ENCODE data around the gene TOX2.

TOX2 gene

DNA sequence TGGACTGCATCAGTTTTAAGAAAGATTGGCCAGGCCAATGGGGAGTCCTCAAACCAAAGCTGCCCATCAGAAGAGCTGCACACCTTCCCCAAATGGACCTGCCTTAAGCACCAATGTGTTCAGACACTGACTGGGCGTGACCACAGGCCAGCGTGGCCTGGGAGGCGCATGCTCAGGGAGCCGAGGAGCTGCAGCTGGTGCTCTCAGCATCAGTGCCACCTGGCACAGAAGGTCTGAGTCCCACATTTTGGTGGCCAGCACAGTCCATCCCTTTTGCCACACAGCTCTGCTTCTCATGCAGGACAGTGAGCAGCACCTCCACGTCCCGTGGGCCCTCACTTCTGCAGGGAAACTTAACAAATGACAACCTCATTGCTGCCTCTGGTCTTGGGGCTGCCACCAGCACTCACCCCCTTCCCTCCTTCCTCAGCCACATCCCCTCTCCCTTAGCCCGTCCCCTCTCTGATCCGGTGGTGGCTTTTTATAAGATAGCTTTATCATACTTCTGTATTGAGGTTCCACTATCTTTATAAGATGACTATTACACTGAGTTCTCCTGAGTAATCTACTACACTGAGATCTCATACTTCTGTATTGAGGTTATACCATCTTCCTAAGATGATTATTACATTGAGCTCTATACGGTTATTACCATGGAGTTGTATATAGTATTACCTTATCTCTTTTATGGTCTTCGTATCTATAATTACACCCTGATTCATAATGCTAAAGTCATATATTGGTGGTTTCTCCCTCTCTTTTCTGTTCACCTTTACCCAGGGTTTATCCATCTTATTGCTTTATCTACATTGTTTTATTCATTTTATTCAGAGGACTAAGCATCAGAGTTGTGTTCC, 109.1 kb downstream of the TOX2 start:
- DNase-seq, result no peak

DNA sequence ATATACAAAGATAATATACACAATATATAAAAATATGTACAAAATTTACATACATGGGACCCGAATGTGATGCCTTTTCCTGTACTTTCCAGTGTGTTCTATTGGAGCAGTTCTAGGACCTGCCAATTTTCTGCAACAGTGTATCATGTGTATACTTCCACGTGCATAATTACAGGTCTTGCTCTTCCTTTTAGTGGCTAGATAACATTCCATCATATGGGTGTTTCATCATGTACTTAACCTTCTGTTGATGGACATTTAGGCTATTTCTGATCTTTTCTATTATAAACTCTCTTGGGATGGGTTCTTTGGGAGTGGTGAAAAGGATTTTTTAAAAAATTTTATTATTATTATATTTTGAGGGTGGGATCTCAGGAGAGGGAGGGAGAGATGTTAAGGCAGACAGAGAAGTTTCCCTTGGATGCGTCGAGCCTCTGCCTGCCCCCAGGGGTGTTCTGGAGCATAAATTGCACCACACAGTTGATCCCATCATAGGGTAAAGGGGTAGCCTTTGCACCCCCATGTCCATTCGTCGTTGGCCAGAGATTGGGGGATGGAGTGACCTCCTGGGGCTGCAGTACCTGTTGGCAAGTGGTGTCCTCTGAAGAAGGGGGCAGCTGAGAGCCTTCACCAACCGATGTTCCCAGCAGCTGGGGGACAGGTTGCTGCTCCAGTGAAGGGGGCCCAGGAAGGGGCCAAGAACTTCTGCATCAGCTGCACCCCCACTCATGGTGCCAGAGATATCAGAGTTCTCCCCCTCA, 110.3 kb downstream of the TOX2 start:
- DNase-seq, result no peak

DNA sequence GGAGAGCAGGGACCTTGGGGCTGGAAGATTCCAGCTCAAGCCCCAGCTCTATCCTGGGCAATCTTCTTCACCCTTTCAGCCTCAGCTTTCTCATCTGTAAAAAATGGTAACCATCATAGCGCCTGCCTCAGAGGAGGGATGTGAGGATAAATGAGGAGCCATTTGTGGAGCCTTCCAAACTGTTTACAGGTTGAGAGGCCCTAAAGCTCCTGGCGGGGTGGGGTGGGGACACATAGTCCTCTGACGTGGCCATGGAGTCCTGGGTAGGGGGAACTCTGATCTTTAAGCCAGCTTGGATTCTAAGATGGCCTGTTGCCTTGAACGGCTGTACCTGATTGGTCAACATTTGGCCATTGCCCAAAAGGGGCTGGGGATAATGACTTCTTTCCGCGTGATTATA, 111.1 kb downstream of the TOX2 start:
- DNase-seq, result no peak

DNA sequence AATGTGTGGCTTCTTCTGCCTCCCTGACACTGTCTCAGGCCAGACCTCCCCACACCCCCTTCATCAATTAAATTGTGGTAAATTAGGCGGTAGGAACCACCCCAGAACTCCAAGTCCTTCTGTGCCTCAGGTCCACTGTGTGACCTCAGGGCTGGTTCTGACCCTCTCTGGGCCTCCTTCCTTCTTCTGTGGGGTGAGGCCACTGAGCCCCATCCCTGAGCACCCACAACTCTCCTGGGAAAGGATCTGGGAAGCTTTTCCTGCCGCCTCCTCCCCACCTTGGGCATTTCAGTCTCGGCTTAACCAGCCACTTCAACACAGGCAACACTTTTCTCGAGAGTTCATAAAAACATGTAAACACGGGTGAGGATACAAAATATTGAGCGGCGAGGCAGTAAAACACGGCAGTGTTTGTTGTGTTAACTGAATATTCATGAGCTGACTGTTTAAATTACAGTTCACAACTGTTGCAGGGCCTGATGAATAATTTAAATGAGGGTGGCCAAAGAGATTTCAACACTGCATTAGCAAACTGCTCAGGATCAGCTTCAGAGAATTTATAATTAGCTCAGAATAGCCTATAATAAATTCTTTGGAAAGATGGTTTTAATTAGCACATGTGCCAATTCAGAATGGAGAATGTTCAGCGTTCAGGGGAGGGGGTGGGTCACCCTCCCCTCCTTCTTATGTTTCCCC, 112.1 kb downstream of the TOX2 start:
- DNase-seq, result no peak

DNA sequence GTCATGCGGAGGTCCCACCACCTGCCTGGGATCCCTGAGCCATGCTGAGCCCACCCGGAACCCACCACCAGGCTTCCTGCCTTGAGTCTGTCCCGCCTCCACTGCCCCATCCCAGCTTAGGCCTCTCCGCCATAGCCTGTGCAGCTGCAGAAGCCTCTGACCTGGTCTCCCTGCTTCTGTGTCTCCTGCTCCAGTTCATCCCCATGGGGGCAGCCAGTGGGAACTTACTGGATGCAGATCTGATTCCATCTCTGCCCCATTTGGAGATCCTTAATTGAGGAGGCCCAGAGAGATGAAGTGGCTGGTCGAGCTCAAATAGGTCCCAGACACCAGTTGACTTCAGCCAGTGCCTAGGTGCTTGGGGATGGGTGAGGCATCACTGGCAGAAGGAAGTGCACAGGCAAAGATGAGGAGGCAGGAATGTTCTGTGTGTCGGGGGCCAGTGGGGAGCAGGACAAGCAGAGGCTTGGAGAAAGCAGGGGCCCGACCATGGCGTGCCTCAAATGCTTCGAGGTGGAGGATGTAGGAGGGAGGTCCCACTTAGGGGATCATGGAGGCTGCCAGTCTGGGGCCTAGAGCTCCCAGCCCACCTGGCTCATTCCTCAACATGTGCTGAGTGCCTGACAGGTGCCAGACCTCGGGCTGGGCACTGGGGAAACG, 112.8 kb downstream of the TOX2 start:
- DNase-seq, result no peak

DNA sequence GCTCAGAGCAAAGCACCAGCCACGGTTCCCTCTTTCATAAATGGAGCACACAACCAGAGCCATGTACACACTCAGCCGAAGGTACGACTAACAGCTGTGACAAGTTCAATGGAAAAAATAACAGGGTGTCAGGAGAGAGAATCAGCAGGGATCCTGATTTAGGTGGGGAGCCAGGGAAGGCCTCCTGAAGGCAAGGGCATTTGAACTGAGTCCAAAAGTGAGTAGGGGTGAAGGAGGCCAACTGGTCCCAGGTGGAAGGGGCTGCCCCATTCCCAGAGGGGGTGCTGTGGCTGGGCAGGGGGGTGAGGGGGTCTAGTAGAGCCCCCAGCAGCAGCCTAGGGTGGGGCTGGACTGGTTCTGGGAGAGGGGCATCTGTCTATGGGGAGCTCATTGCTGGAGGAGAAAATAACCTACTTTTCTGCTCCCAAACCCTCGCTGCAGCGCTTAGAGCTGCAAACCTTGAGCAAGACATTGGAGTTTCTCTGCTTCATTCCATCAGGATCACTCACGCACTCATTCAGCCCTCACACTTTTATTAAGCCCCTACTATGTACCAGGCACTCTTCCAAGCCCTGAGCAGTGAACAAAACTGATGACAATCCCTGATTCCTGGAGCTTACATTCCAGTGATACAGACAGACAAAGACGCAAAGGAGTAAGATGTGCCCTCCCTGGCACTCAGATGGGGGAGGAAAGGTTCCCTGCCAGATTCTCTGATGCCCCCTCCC, 113.5 kb downstream of the TOX2 start:
- no peak for DNase-seq

DNA sequence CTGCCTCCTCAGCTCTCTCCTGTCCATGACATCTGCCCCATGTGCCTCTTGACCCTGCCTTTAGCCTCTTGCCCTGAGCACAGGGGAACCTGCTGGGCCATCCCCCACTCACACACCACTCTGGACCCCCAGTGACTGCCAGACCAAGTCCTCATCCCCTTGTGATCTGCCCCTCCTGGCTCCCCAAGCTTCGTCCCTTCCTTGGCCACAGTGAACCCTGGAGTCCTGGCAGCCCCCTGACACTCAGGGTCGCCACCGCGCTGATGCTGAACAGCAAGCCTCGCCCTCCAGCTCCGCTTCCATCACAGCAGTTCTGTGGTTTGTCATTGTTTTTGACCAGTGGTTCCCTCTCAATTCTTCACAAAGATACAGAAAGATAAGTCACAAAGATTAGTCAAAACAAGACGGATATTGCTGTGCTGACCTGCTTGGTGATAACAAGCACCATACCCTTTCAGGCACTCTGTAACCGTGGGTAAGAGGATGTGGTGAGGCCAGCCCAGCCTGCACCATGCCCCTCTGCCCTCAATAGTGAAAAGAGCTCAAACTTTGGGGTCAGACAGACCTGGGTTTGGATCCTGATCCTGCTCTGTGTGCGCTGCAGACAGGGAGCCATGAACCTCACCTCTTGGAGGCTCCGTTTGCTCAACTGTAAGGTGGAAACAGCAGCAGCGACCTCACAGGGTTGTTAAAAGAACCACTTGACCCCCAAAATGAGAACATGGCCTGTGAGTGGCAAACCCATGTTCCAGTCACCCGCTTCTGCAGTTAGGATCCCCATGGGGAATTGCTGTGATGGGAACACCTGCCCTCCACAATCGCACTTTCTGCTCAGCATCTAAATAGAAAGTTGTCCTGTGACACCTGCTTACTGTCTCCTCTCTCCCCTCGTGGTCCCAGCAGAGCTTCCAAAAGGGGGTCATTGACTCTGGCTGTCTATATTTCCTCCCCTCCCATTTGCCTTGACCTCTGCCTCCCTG, 114.5 kb downstream of the TOX2 start:
- no peak for DNase-seq

DNA sequence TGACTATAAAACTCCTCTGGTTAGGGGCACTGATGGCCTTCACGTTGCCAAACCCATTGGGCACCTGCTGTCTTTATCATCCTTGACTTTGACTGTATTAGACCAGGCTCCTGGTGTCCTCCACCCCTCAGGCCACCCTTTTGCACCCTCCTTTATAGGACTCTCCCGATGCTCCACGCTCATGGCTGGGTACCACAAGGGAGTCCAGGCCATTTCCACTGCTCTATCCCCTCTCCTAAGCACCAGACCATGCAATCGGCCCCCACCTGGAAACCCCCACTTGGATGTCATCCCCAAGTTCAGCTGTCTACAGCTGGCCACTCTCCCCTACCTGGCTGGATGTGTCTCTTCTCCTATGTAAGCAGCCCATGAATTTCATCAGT, 115.2 kb downstream of the TOX2 start:
- no peak for DNase-seq

DNA sequence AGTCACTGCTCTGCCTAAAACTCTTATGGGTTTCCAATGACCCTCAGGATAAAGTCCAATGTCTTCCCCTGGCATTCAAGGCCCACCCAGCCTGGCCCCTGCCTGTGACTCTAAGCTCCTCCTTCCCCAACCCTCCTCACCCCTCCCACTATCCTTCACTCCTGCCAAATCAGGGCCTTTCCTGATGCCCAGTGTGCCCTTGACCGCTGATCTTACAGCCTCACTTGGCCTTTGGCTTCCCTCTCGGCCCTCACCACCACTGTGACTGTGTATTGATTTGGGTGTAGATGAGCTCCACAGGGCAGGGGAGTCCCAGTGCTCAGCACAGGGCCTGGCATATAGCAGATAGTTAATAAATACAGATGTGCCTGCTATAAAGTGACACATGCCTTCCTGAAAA, 115.7 kb downstream of the TOX2 start:
- DNase-seq, result no peak

DNA sequence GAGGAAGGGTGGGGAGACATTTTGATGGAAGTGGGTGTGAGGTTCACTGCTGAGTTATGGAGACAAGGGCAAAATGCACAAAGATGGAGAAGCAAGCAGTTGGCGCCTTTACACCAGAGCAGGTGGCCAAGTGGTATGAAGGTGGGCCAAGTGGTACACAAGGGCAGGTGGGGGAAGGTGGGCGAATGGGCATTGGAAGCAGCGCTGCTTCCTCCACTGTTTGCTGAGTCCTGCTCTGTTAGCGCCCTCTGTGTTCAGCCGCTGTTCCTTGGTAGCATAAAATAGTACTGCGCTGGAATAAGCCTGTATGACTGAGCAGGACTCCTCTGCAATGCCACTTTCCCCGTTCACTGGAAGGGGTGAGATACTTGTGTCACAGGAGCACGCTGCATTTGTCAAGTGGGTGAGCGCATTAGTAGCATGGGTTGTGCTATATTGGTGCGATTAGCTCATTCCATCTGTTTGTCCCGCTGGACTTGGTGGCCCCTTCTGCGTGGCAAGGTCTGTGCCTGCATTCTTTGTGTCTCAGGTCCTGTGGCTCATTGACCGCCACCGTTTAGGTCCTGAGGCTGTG, 116.4 kb downstream of the TOX2 start:
- no peak for DNase-seq

DNA sequence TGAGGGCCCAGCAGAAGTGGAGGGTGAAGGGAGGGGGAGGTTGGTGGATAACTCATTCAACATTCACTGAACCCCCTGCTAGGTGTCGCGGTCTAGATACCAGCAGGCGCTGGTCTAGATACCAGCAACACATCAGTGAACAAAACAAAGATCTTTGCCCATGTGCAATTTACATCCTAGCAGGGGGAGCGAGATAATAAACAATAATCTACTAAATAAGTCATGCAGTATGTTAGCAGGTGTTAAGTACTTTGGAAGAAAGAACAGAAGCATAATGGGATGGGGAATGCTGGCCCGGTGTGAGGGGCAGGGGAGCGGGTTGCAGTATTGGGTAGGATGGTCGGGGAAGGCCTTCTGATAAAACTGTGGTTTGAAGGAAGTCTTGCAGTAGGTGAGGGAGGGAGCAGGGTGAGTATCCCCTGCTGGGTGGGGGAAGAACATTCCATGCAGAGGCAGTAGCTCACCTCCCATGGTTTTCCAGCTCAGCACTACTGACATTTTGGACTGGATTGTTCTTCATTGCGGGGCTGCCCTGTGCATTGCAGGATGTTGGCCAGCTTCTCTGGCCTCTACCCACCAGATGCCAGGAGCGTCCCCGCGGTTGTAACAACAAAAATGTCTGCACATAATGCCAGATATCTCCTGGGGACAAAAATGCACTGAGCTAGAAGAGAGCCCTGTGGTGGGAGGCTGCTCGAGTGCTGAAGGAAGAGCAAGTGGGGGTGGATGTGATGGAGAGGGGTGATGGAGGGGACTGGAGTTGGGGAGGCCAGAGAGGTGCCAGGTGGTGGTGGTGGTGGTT, 117.3 kb downstream of the TOX2 start:
- no peak for DNase-seq

DNA sequence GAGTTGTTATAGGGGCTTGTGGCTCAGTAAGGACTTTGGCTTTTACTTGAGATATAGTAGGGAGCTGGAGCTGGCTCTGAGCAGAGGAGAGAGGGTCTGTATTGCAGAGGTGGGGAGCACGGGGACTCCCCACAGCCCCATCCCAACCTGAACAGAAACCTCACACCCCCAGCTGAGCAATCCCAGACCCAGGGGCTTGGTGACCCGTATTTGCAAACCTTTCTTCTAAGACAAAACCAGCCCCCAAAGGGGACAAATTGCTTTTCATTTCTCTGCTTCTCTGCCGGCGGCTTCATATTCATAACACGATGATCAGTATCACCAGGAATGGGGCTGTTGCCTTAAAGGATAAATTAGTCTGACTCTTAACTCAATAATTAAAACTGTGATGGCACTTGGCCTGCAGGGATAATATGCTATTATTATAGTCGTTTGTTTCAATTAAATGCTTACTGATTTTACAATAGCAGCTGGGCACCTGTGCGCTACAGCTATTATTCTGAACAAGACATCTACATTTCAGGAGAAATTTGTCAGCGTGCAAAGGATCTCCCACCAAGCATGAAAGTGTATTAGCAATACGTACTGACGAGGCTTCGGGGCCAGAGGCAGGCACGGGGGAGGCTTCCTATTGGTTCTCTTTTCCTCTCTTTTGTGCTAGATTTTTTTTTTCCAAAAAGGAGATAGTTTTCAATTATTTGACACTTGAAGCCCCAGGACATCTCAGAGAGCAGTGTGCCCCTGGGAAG, 118.1 kb downstream of the TOX2 start:
- DNase-seq, result no peak

DNA sequence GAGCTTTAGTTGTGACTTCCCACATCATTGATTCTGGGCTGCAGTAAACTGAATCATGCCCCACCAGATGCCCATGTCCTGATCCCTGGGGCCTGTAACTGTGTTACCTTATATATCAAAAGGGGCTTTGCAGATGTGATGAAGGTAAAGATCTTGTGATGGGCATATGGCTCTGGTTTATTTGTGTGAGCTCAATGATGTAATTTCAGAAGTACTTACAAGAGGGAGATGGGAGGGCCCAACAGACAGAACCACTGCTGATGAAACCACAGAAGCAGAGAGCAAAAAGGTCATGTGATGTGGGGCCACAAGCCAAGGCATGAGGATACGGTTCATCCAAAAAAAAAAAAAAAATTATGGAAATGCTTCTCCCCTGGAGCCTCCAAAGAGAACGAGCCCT, 118.7 kb downstream of the TOX2 start:
- no peak for DNase-seq

DNA sequence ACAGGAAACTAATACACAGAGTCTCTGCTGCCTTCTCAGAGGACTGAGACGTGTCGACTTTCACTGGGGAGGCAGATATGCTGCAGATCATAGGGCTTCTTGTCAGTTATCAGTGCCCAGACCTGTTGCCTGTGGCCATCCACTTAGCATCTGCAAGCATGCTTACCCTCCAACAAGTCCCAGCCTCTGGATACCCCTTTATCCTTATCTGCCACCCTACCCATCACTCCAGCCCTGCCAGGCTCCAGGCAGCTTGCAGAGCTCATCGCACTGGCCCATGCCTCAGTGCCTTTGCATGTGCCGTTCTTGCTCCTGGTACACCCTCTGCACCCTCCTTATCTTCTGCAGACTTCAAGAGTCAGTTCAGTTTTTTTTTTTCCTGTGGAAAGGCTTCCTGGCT, 119.2 kb downstream of the TOX2 start:
- no peak for DNase-seq

DNA sequence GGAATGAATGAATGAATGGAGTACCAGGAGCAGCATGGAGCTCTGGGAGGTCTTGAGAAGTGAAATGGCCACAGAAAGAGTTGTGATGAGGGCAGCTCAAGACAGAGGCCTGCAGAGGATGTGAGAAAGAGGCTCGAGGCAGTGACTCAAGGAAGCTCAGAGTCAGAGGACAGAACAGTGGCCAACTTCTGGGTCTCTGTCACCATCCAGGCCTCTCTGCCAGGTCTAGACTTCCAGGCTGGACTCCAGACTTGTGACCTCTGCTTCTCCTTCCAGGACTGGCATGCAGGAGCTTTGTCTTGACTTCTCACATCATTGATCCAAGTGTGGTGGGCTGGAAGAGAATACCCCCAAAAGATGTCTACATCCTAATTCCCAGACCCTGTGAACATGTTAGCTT, 119.8 kb downstream of the TOX2 start:
- DNase-seq, result no peak

DNA sequence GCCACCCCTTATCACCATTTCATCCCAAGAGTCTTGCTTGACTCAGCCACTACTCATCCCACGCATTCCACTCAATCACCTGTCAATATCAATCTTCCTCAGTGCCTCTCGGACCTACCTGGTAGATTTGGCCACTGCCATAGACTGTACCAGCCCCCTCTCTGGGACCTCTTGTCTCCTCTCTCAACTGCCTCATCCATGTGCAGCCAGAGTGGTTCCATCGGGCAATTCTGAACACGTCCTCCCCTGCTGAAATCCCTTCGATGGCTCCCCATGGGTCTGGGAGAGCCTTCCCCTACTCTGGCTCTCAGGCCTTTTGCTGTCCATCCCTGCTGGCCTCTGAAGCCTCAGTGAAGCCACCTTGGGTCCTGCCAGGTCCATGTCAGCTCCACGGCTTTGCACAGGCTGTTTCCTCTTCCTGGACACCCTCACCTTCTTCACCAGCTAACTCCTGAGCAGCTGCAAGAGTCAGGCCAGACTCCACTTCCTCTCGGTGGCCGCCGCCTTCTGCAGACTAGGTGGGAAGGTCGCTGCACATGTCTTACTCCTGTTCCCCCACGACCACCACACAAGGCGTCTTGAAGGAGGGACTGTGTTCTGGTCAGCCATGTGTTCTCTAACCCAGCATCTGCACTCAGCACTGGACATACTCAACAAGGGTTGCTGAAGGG, 120.4 kb downstream of the TOX2 start:
- DNase-seq, result no peak

DNA sequence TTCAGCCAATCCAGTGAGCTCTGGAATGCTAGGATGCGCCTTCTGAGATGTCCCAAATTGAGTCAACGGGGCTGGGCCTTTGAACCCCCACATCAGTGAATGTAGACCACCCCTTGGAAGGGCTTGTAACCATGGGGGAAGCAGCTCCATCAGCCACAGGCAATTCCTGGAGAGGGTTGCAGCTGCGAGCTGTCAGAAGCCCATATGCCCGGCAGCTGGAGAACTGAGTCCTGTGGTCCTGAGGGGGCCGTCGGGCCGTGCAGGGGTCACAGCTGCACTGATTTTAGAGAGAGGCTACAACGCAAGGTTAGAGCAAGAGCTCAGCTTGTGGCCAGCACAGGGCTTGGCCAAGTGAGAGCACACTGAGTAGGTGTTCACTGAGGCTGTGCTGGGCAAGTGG, 121.3 kb downstream of the TOX2 start:
- no peak for DNase-seq

DNA sequence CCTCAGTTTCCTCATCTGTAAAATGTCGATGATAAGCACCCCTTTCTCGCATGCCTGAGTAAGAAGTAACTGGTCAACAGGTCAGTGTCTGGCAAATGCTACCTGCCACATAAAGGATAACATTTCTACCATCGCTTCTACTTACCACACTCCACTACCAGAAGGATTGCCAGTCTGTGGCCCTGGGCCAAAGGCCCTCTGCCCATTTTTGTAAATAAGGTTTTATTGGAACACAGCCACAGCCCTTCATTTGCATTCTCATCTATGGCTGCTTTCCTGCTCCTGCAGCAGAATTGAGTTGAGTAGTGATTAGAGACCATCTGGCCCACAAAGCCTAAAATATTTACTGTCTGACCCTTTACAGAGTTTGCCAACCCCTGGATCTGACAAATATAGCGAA, 121.8 kb downstream of the TOX2 start:
- no peak for DNase-seq

DNA sequence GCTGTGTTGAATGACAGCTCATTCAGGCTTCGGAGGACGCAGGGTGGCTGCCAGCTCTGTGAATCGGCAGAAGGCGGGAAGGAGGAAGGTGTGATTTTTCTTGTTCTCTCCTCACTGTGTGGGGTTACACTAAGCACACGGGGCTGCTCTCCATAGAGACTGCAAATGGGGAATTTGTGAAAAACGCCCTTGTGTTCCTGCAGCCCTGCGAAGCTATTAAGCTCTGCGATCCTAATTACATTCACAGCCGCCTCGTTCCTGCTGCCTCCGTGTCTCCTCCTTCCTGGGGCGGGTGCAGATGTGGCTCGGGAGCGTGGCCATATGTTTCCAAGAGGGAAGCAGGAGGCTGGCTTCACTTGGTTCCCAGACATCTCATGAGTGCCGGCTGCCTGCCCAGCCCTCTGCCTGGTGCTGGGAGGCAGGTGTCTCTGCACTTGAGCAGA, 124.0 kb downstream of the TOX2 start:
- DNase-seq, result no peak

All from stimulated activated naive CD4-positive, alpha-beta T cell (primary cell).